GM23338 (cell line): Measurements from ENCODE around the gene ADD1.

ENCODE experiments used
- POLR2AphosphoS5 ChIP-seq: IDR thresholded peaks from 2 replicates; pipeline ENCODE4 v1.6.1; 2016; ENCODE audit warnings: antibody characterized with exemption, low read depth
- TF ChIP-seq, protein P1 (sequence below), 2 experiments: fragments of 200-600 bp in 1 of 2; sonication (generic) in 1 of 2; conservative IDR thresholded peaks; 2 replicates each; pipeline versions ENCODE4 v1.5.1 to v1.6.1; 2016 to 2017; ENCODE audit warnings: antibody characterized with exemption in 2 of 2, low read depth in 2 of 2, mild to moderate bottlenecking in 2 of 2, moderate library complexity in 1 of 2
- TF ChIP-seq, protein P2 (sequence below): IDR thresholded peaks from one replicate; pipeline ENCODE4 v1.6.1; 2018; ENCODE audit warnings: antibody characterized with exemption; ENCODE audit not compliant: unreplicated experiment

DNA sequence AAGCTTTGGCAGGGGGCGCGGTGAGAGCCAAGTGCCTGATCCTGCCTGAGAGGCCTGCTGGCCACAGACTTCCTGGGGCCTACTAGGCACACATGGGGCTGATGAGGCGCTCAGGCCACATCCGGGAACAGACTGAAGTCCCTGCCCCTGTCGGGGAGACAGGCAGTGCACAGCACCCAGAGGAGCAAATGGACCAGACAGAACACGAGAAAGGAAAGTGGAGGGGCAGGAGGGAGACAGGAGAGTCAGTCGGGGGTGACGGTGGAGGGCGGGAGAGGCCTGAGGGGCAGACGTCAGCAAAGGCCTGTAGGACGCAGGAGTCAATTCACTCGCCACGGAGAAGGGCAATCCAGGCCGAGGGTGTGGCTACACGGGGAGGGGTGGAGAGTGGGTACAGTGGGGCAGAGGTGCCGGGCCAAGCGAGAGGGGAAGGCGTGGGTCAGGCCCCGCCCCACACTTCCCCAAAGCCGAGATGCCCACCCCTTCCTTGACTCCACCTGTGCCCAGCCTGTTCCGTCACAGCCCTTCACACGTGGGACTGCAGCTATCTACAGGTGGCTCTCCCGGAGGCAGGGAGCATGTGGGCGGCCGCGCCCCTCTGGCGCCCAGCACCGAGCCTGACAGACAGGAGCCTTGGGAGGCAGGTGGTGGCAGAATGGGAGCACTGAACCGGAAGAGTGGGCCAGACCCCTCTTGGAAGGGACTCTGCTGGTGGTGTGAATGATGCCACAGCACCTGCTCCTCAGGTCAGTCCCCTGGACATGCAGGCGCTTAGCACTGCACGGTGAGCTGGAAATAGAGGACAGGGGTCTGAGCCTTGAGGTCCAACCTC is 99.1 kb downstream of the ADD1 start:
- TF ChIP-seq, protein P1, sequence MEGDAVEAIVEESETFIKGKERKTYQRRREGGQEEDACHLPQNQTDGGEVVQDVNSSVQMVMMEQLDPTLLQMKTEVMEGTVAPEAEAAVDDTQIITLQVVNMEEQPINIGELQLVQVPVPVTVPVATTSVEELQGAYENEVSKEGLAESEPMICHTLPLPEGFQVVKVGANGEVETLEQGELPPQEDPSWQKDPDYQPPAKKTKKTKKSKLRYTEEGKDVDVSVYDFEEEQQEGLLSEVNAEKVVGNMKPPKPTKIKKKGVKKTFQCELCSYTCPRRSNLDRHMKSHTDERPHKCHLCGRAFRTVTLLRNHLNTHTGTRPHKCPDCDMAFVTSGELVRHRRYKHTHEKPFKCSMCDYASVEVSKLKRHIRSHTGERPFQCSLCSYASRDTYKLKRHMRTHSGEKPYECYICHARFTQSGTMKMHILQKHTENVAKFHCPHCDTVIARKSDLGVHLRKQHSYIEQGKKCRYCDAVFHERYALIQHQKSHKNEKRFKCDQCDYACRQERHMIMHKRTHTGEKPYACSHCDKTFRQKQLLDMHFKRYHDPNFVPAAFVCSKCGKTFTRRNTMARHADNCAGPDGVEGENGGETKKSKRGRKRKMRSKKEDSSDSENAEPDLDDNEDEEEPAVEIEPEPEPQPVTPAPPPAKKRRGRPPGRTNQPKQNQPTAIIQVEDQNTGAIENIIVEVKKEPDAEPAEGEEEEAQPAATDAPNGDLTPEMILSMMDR (conservative IDR thresholded peaks at IDR 0.05; ENCODE audit: low read depth in 2 of 2): no peak
- TF ChIP-seq, protein P2, sequence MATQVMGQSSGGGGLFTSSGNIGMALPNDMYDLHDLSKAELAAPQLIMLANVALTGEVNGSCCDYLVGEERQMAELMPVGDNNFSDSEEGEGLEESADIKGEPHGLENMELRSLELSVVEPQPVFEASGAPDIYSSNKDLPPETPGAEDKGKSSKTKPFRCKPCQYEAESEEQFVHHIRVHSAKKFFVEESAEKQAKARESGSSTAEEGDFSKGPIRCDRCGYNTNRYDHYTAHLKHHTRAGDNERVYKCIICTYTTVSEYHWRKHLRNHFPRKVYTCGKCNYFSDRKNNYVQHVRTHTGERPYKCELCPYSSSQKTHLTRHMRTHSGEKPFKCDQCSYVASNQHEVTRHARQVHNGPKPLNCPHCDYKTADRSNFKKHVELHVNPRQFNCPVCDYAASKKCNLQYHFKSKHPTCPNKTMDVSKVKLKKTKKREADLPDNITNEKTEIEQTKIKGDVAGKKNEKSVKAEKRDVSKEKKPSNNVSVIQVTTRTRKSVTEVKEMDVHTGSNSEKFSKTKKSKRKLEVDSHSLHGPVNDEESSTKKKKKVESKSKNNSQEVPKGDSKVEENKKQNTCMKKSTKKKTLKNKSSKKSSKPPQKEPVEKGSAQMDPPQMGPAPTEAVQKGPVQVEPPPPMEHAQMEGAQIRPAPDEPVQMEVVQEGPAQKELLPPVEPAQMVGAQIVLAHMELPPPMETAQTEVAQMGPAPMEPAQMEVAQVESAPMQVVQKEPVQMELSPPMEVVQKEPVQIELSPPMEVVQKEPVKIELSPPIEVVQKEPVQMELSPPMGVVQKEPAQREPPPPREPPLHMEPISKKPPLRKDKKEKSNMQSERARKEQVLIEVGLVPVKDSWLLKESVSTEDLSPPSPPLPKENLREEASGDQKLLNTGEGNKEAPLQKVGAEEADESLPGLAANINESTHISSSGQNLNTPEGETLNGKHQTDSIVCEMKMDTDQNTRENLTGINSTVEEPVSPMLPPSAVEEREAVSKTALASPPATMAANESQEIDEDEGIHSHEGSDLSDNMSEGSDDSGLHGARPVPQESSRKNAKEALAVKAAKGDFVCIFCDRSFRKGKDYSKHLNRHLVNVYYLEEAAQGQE: no peak
- TF ChIP-seq POLR2AphosphoS5: no peak; the same call in 1 of the 2 replicates
